GM19240 (cell line): ENCODE data around the gene NLRP3.
"Not testable (repeated sequence)": the region's sequence is repeated elsewhere in the genome, so short reads cannot be mapped to it uniquely, and the experiment has no call there.

Experiments
- DNase-seq: peaks from one replicate; pipeline ENCODE4 v3.0.0; 2011; ENCODE audit warnings: low spot score; ENCODE audit not compliant: insufficient read length

The NLRP3 gene

GRCh38 chr1:247415423-247416361 lies at the start of gene NLRP3:
NLRP3 (plus strand) TSS chr1:247416173; CDS start chr1:247418801, 2,628 bp downstream.
- no peak for DNase-seq

- DNase-seq, result not testable (repeated sequence)
Measured at GRCh38 chr1:247366345-247366744, 49.6 kb upstream of the NLRP3 start.

- no peak for DNase-seq
Measured at GRCh38 chr1:247366926-247367645, 48.9 kb upstream of the NLRP3 start.

- DNase-seq, result no peak
Measured at GRCh38 chr1:247367786-247368422, 48.1 kb upstream of the NLRP3 start.

GRCh38 chr1:247368490-247369145 lies 47.4 kb upstream of the NLRP3 start:
- no peak for DNase-seq

- no peak for DNase-seq
Measured at GRCh38 chr1:247370786-247371732, 44.9 kb upstream of the NLRP3 start.

GRCh38 chr1:247371801-247372259 lies 44.1 kb upstream of the NLRP3 start:
- no peak for DNase-seq

GRCh38 chr1:247373721-247374141 lies 42.2 kb upstream of the NLRP3 start:
- no peak for DNase-seq

GRCh38 chr1:247374651-247375334 lies 41.2 kb upstream of the NLRP3 start:
- DNase-seq, result not testable (repeated sequence)

- DNase-seq, result no peak
Measured at GRCh38 chr1:247375747-247376146, 40.2 kb upstream of the NLRP3 start.

- DNase-seq, result no peak
Measured at GRCh38 chr1:247376659-247377058, 39.3 kb upstream of the NLRP3 start.

- DNase-seq, result not testable (repeated sequence)
Measured at GRCh38 chr1:247377656-247378055, 38.3 kb upstream of the NLRP3 start.

GRCh38 chr1:247378334-247379073 lies 37.5 kb upstream of the NLRP3 start:
- no peak for DNase-seq

GRCh38 chr1:247385283-247385682 lies 30.7 kb upstream of the NLRP3 start:
- DNase-seq, result no peak

- no peak for DNase-seq
Measured at GRCh38 chr1:247386217-247386616, 29.8 kb upstream of the NLRP3 start.

GRCh38 chr1:247386687-247387086 lies 29.3 kb upstream of the NLRP3 start:
- no peak for DNase-seq

GRCh38 chr1:247387096-247387495 lies 28.9 kb upstream of the NLRP3 start:
- DNase-seq, result no peak

- no peak for DNase-seq
Measured at GRCh38 chr1:247387565-247387964, 28.4 kb upstream of the NLRP3 start.
